ENCODE measurements around the gene F12. TPM values are rescaled to one million over a fixed set of nuclear protein-coding genes. Genes with fewer than 3 reads are reported as not detected.

Gene F12
- total and polyA plus RNA-seq, 4 experiments from 2014 or later, result 2.0 to 2.4 TPM; not detected in 2

GRCh38 chr5:177450667-177451424 lies 41.5 kb upstream of the F12 start:
- no peaks in the 10 kb centered on the region for H3K27me3 Mint-ChIP-seq
- ChIA-PET POLR2A (ENCODE audit: partially characterized antibody) (interaction anchor here (1.2 to 20.7 kb wide), 4 partner anchors 13 to 62 kb away, joined by 5 to 1171 read pairs (median 305); partner anchors contain the start of genes GRK6 and PFN3), CTCF (ENCODE audit: partially characterized antibody) (interaction anchor here (0.9 to 26.1 kb wide), 5 partner anchors 19 to 135 kb away, joined by 3 to 821 read pairs (median 78); partner anchors contain the start of genes F12, GRK6, MXD3 and PFN3)
- H3K4me1 Mint-ChIP-seq, result peaks cover 11 to 41% (median 30%) of the 10 kb centered on the region in 4 donors
- no peaks in the 10 kb centered on the region for H3K9me3 ChIP-seq (ENCODE audit: control insufficient read depth in 1 of 2, low read length in 2 of 2)
- H3K4me3 Mint-ChIP-seq, result peak overlapping the region in 2 of 8 donors; percentile 25 to 77
- H3K36me3 Mint-ChIP-seq, result peaks cover 0 to 6% of the 10 kb centered on the region in 2 donors
- H3K36me3 ChIP-seq (ENCODE audit: insufficient read depth, low read length), result no peaks in the 10 kb centered on the region
- H3K9me3 Mint-ChIP-seq, result peaks cover 0 to 6% (median 0%) of the 10 kb centered on the region in 8 donors
- peak overlapping the region; percentile 9 to 94 (median 65) for H3K27ac Mint-ChIP-seq
- H3K4me3 ChIP-seq (ENCODE audit: low read length in 2 of 2), result no peak overlapping the region
- no peak for DNase-seq
- no peaks in the 10 kb centered on the region for H3K27me3 ChIP-seq (ENCODE audit: insufficient read depth, low read length)
- H3K4me1 ChIP-seq (ENCODE audit: insufficient read depth, low read length), result peaks cover 34% of the 10 kb centered on the region
- intact Hi-C loops (cut with micrococcal nuclease), result no loop called here
- no peak overlapping the region for H3K27ac ChIP-seq (ENCODE audit: low read depth, low read length)

DNA sequence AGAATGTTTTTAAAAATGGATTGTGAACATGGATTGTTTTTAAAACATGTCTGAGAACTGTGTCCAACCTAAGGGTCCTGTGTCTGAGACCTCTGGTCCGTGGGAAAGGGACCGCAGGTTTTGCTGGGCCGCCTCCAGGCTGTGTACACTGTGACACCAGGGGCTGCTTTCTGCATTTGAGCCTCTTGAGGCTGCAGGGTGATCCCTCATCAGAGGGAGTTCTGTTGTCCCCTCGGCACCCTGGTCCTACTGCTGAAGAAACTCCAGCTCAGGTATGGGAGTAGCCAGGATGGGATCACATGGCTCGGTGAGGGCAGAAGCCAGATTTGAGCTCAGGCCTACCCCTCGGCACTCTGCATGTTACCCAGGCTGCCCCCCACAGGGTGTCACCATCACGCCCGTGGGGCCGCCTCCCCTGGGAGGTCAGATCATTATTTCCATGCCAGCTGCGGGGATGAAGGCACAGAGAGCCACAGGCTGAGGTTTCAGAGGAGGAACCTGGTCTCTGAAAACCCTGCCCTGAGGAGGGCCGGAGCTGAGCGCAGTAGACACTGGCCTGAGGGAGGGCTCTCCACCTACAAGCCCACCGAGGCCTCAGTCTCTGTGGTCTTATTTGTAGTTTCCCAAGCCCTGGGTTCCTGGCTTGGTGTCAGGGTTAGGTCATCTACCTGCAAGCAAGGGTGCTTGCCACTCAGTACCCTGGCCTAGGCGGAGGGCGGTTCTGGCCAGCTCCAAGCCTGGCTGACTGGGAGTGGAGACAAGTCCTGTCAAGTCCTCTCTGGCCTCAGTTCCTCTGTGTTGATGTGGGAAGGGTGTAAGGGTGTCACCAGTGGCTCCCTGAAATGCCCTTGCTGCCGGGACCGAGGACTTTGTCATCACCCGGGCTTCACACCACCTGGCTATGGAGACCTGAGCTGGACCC lies 40.0 kb upstream of the F12 start:
- Mint-ChIP-seq H3K4me3 (peak overlapping the region in 1 of 8 donors; percentile 66), H3K9me3 (peaks cover 0 to 6% (median 0%) of the 10 kb centered on the region in 8 donors), H3K4me1 (peaks cover 25 to 56% (median 43%) of the 10 kb centered on the region in 4 donors), H3K27ac (peak overlapping the region in 5 of 7 donors; percentile 29 to 92 (median 68)), H3K27me3 (no peaks in the 10 kb centered on the region), H3K36me3 (peaks cover 0 to 14% of the 10 kb centered on the region in 2 donors)
- Histone ChIP-seq H3K4me3 (ENCODE audit: low read length in 2 of 2) (no peak overlapping the region), H3K4me1 (ENCODE audit: insufficient read depth, low read length) (peaks cover 48% of the 10 kb centered on the region), H3K9me3 (ENCODE audit: control insufficient read depth in 1 of 2, low read length in 2 of 2) (no peaks in the 10 kb centered on the region), H3K36me3 (ENCODE audit: insufficient read depth, low read length) (no peaks in the 10 kb centered on the region), H3K27me3 (ENCODE audit: insufficient read depth, low read length) (no peaks in the 10 kb centered on the region), H3K27ac (ENCODE audit: low read depth, low read length) (no peak overlapping the region)
- intact Hi-C loops (cut with micrococcal nuclease), result no loop called here
- DNase-seq, result no peak
- CTCF ChIA-PET (ENCODE audit: partially characterized antibody), result interaction anchor here (1.2 to 26.1 kb wide), 4 partner anchors 19 to 131 kb away, joined by 3 to 821 read pairs (median 86); partner anchors contain the start of genes F12, GRK6 and PFN3
- POLR2A ChIA-PET (ENCODE audit: partially characterized antibody), result interaction anchor here (0.8 to 20.7 kb wide), 8 partner anchors 11 to 137 kb away, joined by 3 to 1171 read pairs (median 70); partner anchors contain the start of genes F12, GRK6, LMAN2 and MXD3

- Mint-ChIP-seq H3K9me3 (peaks cover 0 to 6% (median 0%) of the 10 kb centered on the region in 8 donors), H3K4me1 (peaks cover 25 to 55% (median 45%) of the 10 kb centered on the region in 4 donors), H3K4me3 (peak overlapping the region; percentile 46 to 83 (median 69)), H3K27ac (peak overlapping the region; percentile 75 to 92 (median 87)), H3K27me3 (no peaks in the 10 kb centered on the region), H3K36me3 (peaks cover 0 to 12% of the 10 kb centered on the region in 2 donors)
- POLR2A ChIA-PET (ENCODE audit: partially characterized antibody), result interaction anchor here (0.8 to 20.7 kb wide), 12 partner anchors 6 to 136 kb away, joined by 3 to 1171 read pairs (median 39); partner anchors contain the start of genes F12, GRK6, MXD3 and PFN3
- CTCF ChIA-PET (ENCODE audit: partially characterized antibody), result interaction anchor here (8.2 to 26.1 kb wide), 3 partner anchors 18 to 58 kb away, joined by 61 to 821 read pairs (median 110); partner anchors contain the start of genes F12, GRK6 and PFN3
- H3K4me1 ChIP-seq (ENCODE audit: insufficient read depth, low read length), result peaks cover 48% of the 10 kb centered on the region
- H3K9me3 ChIP-seq (ENCODE audit: control insufficient read depth in 1 of 2, low read length in 2 of 2), result no peaks in the 10 kb centered on the region
- peak overlapping the region; percentile 59 for H3K27ac ChIP-seq (ENCODE audit: low read depth, low read length)
- H3K36me3 ChIP-seq (ENCODE audit: insufficient read depth, low read length), result no peaks in the 10 kb centered on the region
- no peak for DNase-seq
- intact Hi-C loops (cut with micrococcal nuclease), result no loop called here
- no peaks in the 10 kb centered on the region for H3K27me3 ChIP-seq (ENCODE audit: insufficient read depth, low read length)
- no peak overlapping the region for H3K4me3 ChIP-seq (ENCODE audit: low read length in 2 of 2)
Measured at GRCh38 chr5:177448244-177448950, 39.0 kb upstream of the F12 start.

GRCh38 chr5:177447611-177448243 lies 38.4 kb upstream of the F12 start:
- H3K9me3 Mint-ChIP-seq, result peaks cover 0 to 5% (median 0%) of the 10 kb centered on the region in 8 donors
- no peaks in the 10 kb centered on the region for H3K27me3 Mint-ChIP-seq
- intact Hi-C loops (cut with micrococcal nuclease), result loop anchor here (2.0 kb wide), 1 partner anchor 45 kb away; no protein-coding TSS in a partner anchor
- Histone ChIP-seq H3K4me3 (ENCODE audit: low read length in 2 of 2) (no peak overlapping the region), H3K27ac (ENCODE audit: low read depth, low read length) (peak overlapping the region; percentile 59), H3K27me3 (ENCODE audit: insufficient read depth, low read length) (no peaks in the 10 kb centered on the region), H3K4me1 (ENCODE audit: insufficient read depth, low read length) (peaks cover 48% of the 10 kb centered on the region), H3K36me3 (ENCODE audit: insufficient read depth, low read length) (no peaks in the 10 kb centered on the region), H3K9me3 (ENCODE audit: control insufficient read depth in 1 of 2, low read length in 2 of 2) (no peaks in the 10 kb centered on the region)
- CTCF ChIA-PET (ENCODE audit: partially characterized antibody), result interaction anchor here (0.8 to 26.1 kb wide), 5 partner anchors 18 to 132 kb away, joined by 3 to 821 read pairs (median 61); partner anchors contain the start of genes F12, GRK6 and PFN3
- peak in 2 of 5 donors; percentile 33 to 59 for DNase-seq
- H3K4me3 Mint-ChIP-seq, result peak overlapping the region; percentile 45 to 83 (median 69)
- POLR2A ChIA-PET (ENCODE audit: partially characterized antibody), result interaction anchor here (0.9 to 20.7 kb wide), 14 partner anchors 7 to 138 kb away, joined by 3 to 1171 read pairs (median 22); partner anchors contain the start of genes F12, GRK6, MXD3 and PDLIM7
- H3K27ac Mint-ChIP-seq, result peak overlapping the region; percentile 81 to 92 (median 87)
- peaks cover 0 to 14% of the 10 kb centered on the region in 2 donors for H3K36me3 Mint-ChIP-seq
- peaks cover 25 to 53% (median 42%) of the 10 kb centered on the region in 4 donors for H3K4me1 Mint-ChIP-seq

GRCh38 chr5:177447066-177447610 lies 37.8 kb upstream of the F12 start:
- Histone ChIP-seq H3K36me3 (ENCODE audit: insufficient read depth, low read length) (peaks cover 3% of the 10 kb centered on the region), H3K4me1 (ENCODE audit: insufficient read depth, low read length) (peaks cover 48% of the 10 kb centered on the region), H3K4me3 (ENCODE audit: low read length in 2 of 2) (peak overlapping the region in 1 of 2 donors; percentile 27), H3K27ac (ENCODE audit: low read depth, low read length) (peak overlapping the region; percentile 94), H3K9me3 (ENCODE audit: control insufficient read depth in 1 of 2, low read length in 2 of 2) (no peaks in the 10 kb centered on the region), H3K27me3 (ENCODE audit: insufficient read depth, low read length) (no peaks in the 10 kb centered on the region)
- ChIA-PET CTCF (ENCODE audit: partially characterized antibody) (interaction anchor here (0.8 to 26.1 kb wide), 6 partner anchors 8 to 131 kb away, joined by 3 to 821 read pairs (median 55); partner anchors contain the start of genes F12, GRK6 and PFN3), POLR2A (ENCODE audit: partially characterized antibody) (interaction anchor here (0.9 to 20.7 kb wide), 15 partner anchors 8 to 138 kb away, joined by 3 to 1171 read pairs (median 22); partner anchors contain the start of genes F12, GRK6, LMAN2 and PDLIM7)
- Mint-ChIP-seq H3K36me3 (peaks cover 0 to 20% of the 10 kb centered on the region in 2 donors), H3K9me3 (peaks cover 0 to 4% (median 0%) of the 10 kb centered on the region in 8 donors), H3K27me3 (no peaks in the 10 kb centered on the region), H3K27ac (peak overlapping the region in 2 of 7 donors; percentile 87 to 92), H3K4me3 (peak overlapping the region in 3 of 8 donors; percentile 39 to 72 (median 63)), H3K4me1 (peaks cover 27 to 54% (median 45%) of the 10 kb centered on the region in 4 donors)
- peak; percentile 82 to 89 (median 85) for DNase-seq
- intact Hi-C loops (cut with micrococcal nuclease), result loop anchor here (2.0 kb wide), 1 partner anchor 44 kb away; no protein-coding TSS in a partner anchor

Data from CD4-positive, alpha-beta memory T cell (primary cell).